ENCODE measurements around the gene DPP9.

The DPP9 gene

DNA sequence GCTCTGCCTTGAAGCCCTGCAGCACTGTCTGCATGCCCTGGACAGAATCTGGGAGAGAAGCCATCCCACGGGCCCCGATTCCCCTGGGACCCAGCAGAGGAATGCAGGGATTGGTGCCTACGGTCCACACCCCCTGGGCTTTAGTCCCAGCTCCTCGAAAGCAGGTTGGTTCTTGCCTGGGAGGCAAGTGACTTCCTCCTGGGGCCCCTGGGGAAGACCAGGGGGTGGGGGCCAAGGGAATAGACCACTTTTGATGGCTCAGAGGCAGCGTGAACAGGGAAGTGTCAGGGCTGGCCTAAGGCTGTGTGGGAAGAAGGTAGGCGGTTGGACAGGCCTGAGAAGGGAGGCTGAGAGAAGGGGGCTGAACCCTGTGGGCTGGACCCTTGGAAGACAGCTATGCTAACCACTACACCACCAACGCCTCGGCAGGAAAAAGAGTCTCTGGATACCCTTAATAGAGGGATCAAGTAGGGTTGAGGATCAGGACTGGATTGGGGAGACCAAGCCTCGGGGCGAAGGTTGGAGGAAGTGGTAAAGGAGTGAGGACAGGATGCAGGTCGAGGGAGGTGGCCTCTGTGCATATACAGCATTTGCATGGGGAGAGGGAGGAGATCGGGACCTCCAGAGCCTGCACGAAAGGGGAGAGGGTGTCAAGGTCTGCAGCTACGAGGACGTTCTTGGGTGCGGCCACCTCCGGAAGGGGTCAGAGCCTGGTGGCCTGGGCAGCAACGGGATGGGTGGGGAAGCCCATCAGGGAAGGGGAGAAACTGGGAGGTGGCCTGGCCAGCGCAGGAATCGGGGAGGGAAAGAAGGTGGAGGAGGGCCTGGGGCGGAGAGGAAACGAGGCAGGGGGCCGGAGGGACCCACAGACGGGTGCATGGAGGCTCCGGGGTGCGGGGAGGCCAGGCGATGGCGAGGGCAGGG is 709 bp downstream of the DPP9 start:
- intact Hi-C loops (cut with DNase I; ENCODE audit: low total_unique reads) = no loop called here
- Histone ChIP-seq H3K27ac (peak overlapping the region; percentile 92 to 96), H3K4me3 (peak overlapping the region; percentile 91 to 100), H3K9me3 (no peaks in the 10 kb centered on the region), H3K36me3 (peaks cover 18 to 37% (median 36%) of the 10 kb centered on the region in 3 donors), H3K4me1 (peaks cover 4 to 26% (median 19%) of the 10 kb centered on the region in 4 donors), H3K27me3 (no peaks in the 10 kb centered on the region)
- TF ChIP-seq CTCF (IDR thresholded peaks at IDR 0.05) = no peak
- DNase-seq = peak; percentile 56 to 90

- intact Hi-C loops (cut with DNase I; ENCODE audit: low total_unique reads) = no loop called here
Observed at GRCh38 chr19:4721196-4721595, 2.4 kb downstream of the DPP9 start.

DNA sequence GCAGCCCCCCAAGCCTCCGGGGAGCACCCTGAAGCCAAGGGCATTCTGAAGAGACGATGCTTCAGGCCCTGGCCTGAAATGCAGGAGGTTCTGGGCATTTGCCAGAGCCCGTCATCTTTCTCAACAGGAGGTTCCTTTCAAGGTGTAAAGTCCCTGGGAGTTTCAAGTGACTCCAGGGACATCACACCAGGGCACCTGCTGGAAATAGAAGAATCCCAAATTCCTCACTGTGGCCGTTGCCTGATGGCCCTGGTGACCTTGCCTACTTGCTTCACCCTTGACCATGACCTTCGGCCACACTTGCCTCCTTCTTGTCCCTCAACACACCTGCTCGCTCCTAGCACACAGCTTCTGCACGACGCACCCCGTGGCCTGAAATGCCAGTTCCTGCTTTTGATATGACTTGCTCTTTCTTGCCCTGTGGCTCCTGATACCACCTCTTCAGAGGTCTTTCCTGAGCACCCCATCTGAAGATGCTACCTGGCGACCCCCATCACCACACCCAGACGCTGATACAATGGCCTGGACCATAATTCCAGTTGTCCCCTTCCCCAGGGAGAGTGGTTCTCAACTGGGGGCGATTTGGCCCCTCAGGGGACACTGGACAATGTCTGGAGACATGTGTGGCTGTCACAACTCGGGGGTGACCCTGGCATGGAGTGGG is 3.5 kb downstream of the DPP9 start:
- intact Hi-C loops (cut with DNase I; ENCODE audit: low total_unique reads) = no loop called here
- peaks cover 21 to 64% (median 63%) of the 10 kb centered on the region in 3 donors for H3K36me3 ChIP-seq
- no peak for TF ChIP-seq CTCF (IDR thresholded peaks at IDR 0.05)
- no peak for DNase-seq
- H3K9me3 ChIP-seq = no peaks in the 10 kb centered on the region
- no peaks in the 10 kb centered on the region for H3K27me3 ChIP-seq
- no peak overlapping the region for H3K27ac ChIP-seq
- peaks cover 4 to 28% (median 20%) of the 10 kb centered on the region in 4 donors for H3K4me1 ChIP-seq
- no peak overlapping the region for H3K4me3 ChIP-seq

More at GRCh38 chr19:4721196-4721595, 2.4 kb downstream of the DPP9 start:
- Histone ChIP-seq H3K9me3 (no peaks in the 10 kb centered on the region), H3K4me1 (peaks cover 4 to 26% (median 19%) of the 10 kb centered on the region in 4 donors), H3K4me3 (no peak overlapping the region), H3K27me3 (no peaks in the 10 kb centered on the region), H3K36me3 (peaks cover 21 to 53% (median 53%) of the 10 kb centered on the region in 3 donors), H3K27ac (no peak overlapping the region)
- no peak for TF ChIP-seq CTCF (IDR thresholded peaks at IDR 0.05)
- DNase-seq = no peak

GRCh38 chr19:4719499-4719866 is 4.2 kb downstream of the DPP9 start:
- Histone ChIP-seq H3K27ac (no peak overlapping the region), H3K9me3 (no peaks in the 10 kb centered on the region), H3K27me3 (no peaks in the 10 kb centered on the region), H3K4me3 (no peak overlapping the region), H3K36me3 (peaks cover 21 to 68% (median 65%) of the 10 kb centered on the region in 3 donors), H3K4me1 (peaks cover 0 to 26% (median 19%) of the 10 kb centered on the region in 4 donors)
- no peak for TF ChIP-seq CTCF (IDR thresholded peaks at IDR 0.05)
- DNase-seq = no peak
- intact Hi-C loops (cut with DNase I; ENCODE audit: low total_unique reads) = no loop called here

DNA sequence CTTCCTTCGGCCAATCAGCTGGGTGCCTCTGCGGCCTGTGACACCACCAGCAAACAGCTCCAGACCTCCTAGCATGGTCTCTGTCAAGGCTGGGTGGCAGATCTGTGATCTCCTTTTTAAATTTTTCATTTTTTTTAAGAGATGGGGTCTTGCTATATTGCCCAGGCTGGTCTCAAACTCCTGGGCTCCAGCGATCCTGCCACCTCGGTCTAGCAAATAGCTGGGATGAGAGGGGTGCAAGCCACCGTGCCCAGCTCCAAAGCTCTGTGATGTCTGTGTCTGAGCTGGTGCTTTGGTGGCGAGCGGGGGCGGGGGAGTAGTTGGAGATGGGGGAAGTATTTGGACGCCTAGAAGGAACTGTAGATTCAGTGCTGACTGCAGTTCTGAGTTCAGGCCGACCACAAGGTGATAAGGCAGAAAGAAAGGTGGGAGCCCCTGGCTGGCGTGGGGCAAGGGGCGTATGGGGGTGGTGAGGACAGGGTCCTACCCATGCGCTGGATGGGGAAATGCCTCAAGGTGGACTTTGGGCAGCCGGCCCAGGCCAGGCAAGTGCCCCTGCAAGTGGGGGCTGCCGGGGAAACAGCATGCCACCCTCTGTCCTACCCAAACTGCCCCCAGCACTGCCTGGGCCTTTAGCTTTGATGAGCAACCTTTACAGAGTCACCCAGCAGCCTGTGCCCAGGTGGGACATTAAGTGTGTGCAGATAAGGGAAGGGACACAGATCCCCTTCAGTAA is 5.5 kb downstream of the DPP9 start:
- no peak for DNase-seq
- TF ChIP-seq CTCF (IDR thresholded peaks at IDR 0.05) = no peak
- no peak overlapping the region for H3K27ac ChIP-seq
- H3K27me3 ChIP-seq = no peaks in the 10 kb centered on the region
- H3K4me3 ChIP-seq = no peak overlapping the region
- H3K4me1 ChIP-seq = peaks cover 0 to 39% (median 28%) of the 10 kb centered on the region in 4 donors
- peaks cover 24 to 80% (median 79%) of the 10 kb centered on the region in 3 donors for H3K36me3 ChIP-seq
- intact Hi-C loops (cut with DNase I; ENCODE audit: low total_unique reads) = no loop called here
- H3K9me3 ChIP-seq = no peaks in the 10 kb centered on the region
